BLaER1 treated with 17β-estradiol and CSF1 and Interleukin-3, amounts not matched to agents 10 nM and 100 nM (cell line): ENCODE measurements around the gene LAMA4.

Experiments used
- H3K27ac ChIP-seq, 11 experiments: shearing (Covaris generic); formaldehyde crosslinking; 2 replicates each; pipeline ENCODE4 v1.8.1; 2022
- H3K27me3 ChIP-seq, 11 experiments: shearing (Covaris generic); formaldehyde crosslinking; 2 replicates each; pipeline ENCODE4 v1.8.1; 2022
- H3K36me3 ChIP-seq, 11 experiments: shearing (Covaris generic); formaldehyde crosslinking; 2 replicates each; pipeline ENCODE4 v1.8.1; 2022
- H3K4me1 ChIP-seq, 10 experiments: shearing (Covaris generic); formaldehyde crosslinking; 2 replicates each; pipeline ENCODE4 v1.8.1; 2022
- H3K4me2 ChIP-seq, 11 experiments: shearing (Covaris generic); formaldehyde crosslinking; 2 replicates each; pipeline ENCODE4 v1.8.1; 2022
- H3K4me3 ChIP-seq, 10 experiments: shearing (Covaris generic); formaldehyde crosslinking; 2 replicates each; pipeline ENCODE4 v1.8.1; 2022
- H3K9ac ChIP-seq, 11 experiments: shearing (Covaris generic); formaldehyde crosslinking; 2 replicates each; pipeline ENCODE4 v1.8.1; 2022
- H3K9me3 ChIP-seq, 11 experiments: shearing (Covaris generic); formaldehyde crosslinking; replicated peaks in 1 of 11; 2 replicates each; pipeline ENCODE4 v1.8.1; 2022
- H4K20me1 ChIP-seq, 11 experiments: shearing (Covaris generic); formaldehyde crosslinking; 2 replicates each; pipeline ENCODE4 v1.8.1; 2022
- Cebpa-rat ChIP-seq, 11 experiments: shearing (Covaris generic); IDR thresholded peaks; 2 replicates each; pipeline ENCODE4 v1.8.1; 2022

Gene LAMA4

DNA sequence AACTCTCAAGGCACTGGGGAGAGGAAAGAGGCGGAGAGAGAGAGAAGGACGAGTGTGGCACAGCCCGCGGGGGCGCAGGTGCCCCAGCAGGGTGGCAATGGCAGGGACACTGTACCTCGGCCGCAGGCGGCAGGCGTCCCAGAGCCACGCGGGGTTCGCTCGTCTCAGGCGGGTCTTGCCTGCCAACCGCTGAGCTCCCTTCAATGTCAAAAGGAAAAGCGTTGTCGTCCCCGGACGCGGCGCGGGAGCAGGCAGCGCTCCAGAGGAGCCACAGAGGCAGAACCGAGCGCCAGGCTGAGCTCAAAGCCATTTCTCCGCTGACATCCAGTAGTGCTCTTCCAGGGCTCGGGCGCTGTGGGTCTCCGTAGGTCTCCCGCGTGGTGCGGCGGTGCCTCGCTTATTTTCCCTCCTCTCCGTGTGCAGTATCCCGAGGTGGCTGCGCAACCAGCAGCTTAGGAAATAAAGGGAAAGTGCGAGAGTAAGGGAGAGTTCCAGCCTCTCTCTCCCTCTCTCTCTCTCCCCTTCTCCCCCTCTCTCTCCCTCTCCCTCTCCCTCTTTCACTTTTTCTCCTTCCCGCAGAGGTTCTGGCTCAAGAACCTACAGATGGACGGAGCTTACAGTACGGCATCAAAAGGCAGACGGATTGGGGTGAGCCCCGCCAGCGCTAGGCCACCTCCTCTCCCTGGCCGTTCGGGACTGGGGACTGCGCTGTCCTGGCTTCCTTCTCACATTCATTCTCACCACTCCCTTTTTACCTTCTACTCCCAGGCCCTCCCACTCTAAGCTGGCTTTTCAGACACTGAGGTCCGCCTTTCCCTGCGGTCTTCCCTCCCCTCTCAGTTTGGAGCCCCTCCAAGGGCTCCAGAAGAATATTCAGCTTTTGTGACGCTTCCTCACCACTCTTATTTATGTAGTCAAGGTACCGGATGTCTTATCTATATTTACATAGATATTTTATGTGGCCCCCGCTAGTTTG is at the start of gene LAMA4:
Gene LAMA4, minus strand, starts transcription at position 727 of the 976 bp plus-strand sequence. Its CDS starts 417 bp downstream, at position 310.
- peak within 1 kb of the TSS; percentile 24 to 85 (median 70) for H3K4me2 ChIP-seq
- no peaks in the 10 kb centered on the region for H3K36me3 ChIP-seq
- peaks cover 0 to 9% (median 2%) of the 10 kb centered on the region in 10 experiments; a peak in 6 of 20 replicates for H3K4me1 ChIP-seq
- H3K27me3 ChIP-seq = peaks cover 28 to 40% (median 35%) of the 10 kb centered on the region in 11 experiments
- H3K4me3 ChIP-seq = peak within 1 kb of the TSS in 9 of 10 experiments; percentile 24 to 56 (median 41); a peak in 15 of 20 replicates
- peaks cover 0 to 18% (median 10%) of the 10 kb centered on the region in 11 experiments; a peak in 13 of 22 replicates for H3K9me3 ChIP-seq
- no peak for TF ChIP-seq Cebpa-rat (IDR thresholded peaks at IDR 0.05)
- no peak within 1 kb of the TSS for H3K27ac ChIP-seq
- no peaks in the 10 kb centered on the region; a peak in 1 of 22 replicates for H4K20me1 ChIP-seq
- 0 out of 22 replicates have a peak within 1 kb of the TSS, but pooled peaks of 1 of the 11 experiments have one; percentile 6 for H3K9ac ChIP-seq

GRCh38 chr6:112302142-112302705 is 47.9 kb upstream of the LAMA4 start:
- TF ChIP-seq Cebpa-rat (IDR thresholded peaks at IDR 0.05) = no peak
- Histone ChIP-seq H3K27me3 (no peaks in the 10 kb centered on the region), H3K36me3 (no peaks in the 10 kb centered on the region)

GRCh38 chr6:112300896-112301295 is 46.5 kb upstream of the LAMA4 start:
- Histone ChIP-seq H3K36me3 (no peaks in the 10 kb centered on the region), H3K9me3 (no peaks in the 10 kb centered on the region), H4K20me1 (no peaks in the 10 kb centered on the region), H3K27ac (no peak overlapping the region), H3K4me1 (no peaks in the 10 kb centered on the region; a peak in 1 of 20 replicates), H3K27me3 (no peaks in the 10 kb centered on the region), H3K9ac (no peak overlapping the region), H3K4me3 (no peak overlapping the region), H3K4me2 (no peak overlapping the region)
- no peak for TF ChIP-seq Cebpa-rat (IDR thresholded peaks at IDR 0.05)

More at GRCh38 chr6:112302142-112302705, 47.9 kb upstream of the LAMA4 start:
- H3K4me2 ChIP-seq = no peak overlapping the region
- no peaks in the 10 kb centered on the region for H3K9me3 ChIP-seq
- no peaks in the 10 kb centered on the region for H4K20me1 ChIP-seq
- peaks cover 5 to 8% (median 6%) of the 10 kb centered on the region in 10 experiments for H3K4me1 ChIP-seq
- H3K4me3 ChIP-seq = no peak overlapping the region
- no peak overlapping the region for H3K27ac ChIP-seq
- H3K9ac ChIP-seq = no peak overlapping the region

DNA sequence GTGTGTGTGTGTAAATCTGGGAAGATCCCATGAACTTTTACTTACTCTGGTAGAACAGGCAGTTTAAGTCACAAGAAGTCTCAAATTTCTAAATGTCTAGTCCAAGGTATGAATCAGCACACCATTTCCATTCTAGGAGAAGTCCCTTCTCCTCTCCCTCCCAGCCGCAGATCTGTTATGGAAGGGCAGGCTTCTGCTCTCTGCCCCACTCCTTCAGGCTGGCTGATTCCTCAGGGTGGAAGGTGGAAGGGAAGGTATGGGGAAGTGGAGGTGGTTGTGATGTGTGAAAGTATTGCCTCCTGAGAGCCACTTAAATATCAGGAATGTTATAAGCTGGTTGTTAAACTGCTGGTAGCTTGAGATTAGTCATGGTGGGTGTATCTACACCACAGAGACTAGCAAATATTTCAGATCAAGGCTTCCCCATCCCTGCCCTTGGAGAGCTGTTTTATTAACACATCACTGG is 44.5 kb upstream of the LAMA4 start:
- H3K36me3 ChIP-seq = no peaks in the 10 kb centered on the region
- no peaks in the 10 kb centered on the region for H3K4me1 ChIP-seq
- no peaks in the 10 kb centered on the region for H3K27me3 ChIP-seq
- no peaks in the 10 kb centered on the region for H3K9me3 ChIP-seq
- no peak overlapping the region for H3K4me3 ChIP-seq
- no peaks in the 10 kb centered on the region for H4K20me1 ChIP-seq
- no peak overlapping the region for H3K27ac ChIP-seq
- H3K4me2 ChIP-seq = no peak overlapping the region
- H3K9ac ChIP-seq = no peak overlapping the region
- TF ChIP-seq Cebpa-rat (IDR thresholded peaks at IDR 0.05) = no peak

DNA sequence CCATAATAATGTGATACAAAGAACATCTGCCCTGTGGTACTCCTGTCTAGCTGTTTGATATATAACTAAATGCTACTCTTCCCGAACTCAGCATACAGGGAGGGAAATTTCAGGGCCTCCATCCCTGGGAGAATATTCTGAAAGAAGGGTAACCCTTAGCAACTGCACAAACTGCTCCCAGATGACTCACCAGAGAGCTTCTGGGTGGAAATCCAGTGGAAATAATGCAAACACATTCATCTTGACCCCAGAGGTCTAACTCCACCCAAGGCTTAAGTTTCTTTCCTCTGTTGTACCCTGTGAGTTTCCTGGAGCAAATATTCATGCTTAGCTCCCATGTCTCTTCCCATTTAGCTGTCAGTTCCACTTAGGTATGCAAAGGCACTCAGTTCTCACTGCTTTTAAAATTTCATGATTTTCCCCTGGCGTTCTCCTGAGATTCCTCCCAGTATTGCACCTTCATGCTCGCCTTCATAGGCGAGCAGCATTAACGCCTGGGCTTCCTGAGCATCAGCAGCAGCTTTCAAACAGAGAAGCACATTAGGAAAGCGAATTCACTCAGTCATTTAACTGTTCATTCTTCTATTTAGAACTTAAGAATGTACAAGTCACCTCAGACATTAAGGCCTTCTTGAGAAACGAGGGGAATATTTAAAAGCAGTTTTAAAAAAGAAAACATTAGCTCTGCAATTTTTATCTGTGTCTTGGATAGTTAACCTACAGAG is 43.8 kb upstream of the LAMA4 start:
- no peak overlapping the region for H3K4me2 ChIP-seq
- no peak overlapping the region for H3K4me3 ChIP-seq
- no peak for TF ChIP-seq Cebpa-rat (IDR thresholded peaks at IDR 0.05)
- H3K9me3 ChIP-seq = no peaks in the 10 kb centered on the region
- H3K4me1 ChIP-seq = no peaks in the 10 kb centered on the region
- no peaks in the 10 kb centered on the region for H3K36me3 ChIP-seq
- H3K9ac ChIP-seq = no peak overlapping the region
- H3K27ac ChIP-seq = no peak overlapping the region
- H3K27me3 ChIP-seq = no peaks in the 10 kb centered on the region
- no peaks in the 10 kb centered on the region for H4K20me1 ChIP-seq

GRCh38 chr6:112296694-112297093 is 42.3 kb upstream of the LAMA4 start:
- Histone ChIP-seq H3K9me3 (no peaks in the 10 kb centered on the region), H3K36me3 (no peaks in the 10 kb centered on the region), H3K27me3 (no peaks in the 10 kb centered on the region), H3K4me3 (no peak overlapping the region), H3K4me1 (no peaks in the 10 kb centered on the region), H3K9ac (no peak overlapping the region), H3K4me2 (no peak overlapping the region), H4K20me1 (no peaks in the 10 kb centered on the region), H3K27ac (no peak overlapping the region)
- no peak for TF ChIP-seq Cebpa-rat (IDR thresholded peaks at IDR 0.05)

DNA sequence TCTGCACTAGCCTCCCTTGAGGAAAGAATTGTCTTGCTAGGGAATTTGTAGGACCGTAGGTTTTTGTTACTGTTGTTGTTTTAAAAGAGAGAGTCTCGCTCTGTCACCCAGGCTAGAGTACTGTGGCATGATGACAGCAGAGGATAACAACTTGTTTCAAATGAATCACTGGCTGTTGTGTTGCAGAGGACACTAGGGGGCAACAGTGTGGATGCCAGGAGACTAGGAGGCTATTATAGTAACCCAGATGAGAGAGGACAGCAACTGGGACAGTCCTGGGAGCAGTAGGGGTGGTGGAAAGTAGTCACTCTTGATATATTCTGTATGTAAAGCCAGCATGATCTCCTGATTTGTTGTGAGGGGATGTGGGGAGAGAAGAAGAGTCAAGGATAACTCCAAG is 41.8 kb upstream of the LAMA4 start:
- Histone ChIP-seq H3K27me3 (no peaks in the 10 kb centered on the region), H3K9ac (no peak overlapping the region), H3K27ac (no peak overlapping the region), H4K20me1 (no peaks in the 10 kb centered on the region), H3K4me3 (no peak overlapping the region), H3K36me3 (no peaks in the 10 kb centered on the region), H3K4me1 (no peaks in the 10 kb centered on the region), H3K4me2 (no peak overlapping the region), H3K9me3 (no peaks in the 10 kb centered on the region)
- TF ChIP-seq Cebpa-rat (IDR thresholded peaks at IDR 0.05) = no peak

GRCh38 chr6:112291161-112291762 is 36.9 kb upstream of the LAMA4 start:
- Histone ChIP-seq H3K4me1 (peaks cover 0 to 15% (median 7%) of the 10 kb centered on the region in 10 experiments; a peak in 15 of 20 replicates), H3K4me2 (no peak overlapping the region), H3K4me3 (no peak overlapping the region), H3K27ac (no peak overlapping the region), H3K9ac (no peak overlapping the region), H3K27me3 (no peaks in the 10 kb centered on the region), H4K20me1 (no peaks in the 10 kb centered on the region), H3K9me3 (no peaks in the 10 kb centered on the region), H3K36me3 (no peaks in the 10 kb centered on the region)
- TF ChIP-seq Cebpa-rat (IDR thresholded peaks at IDR 0.05) = no peak
